Heart right ventricle (tissue), 16 donors: ENCODE measurements around the gene PCBP3. TPM values are rescaled to one million over a fixed set of nuclear protein-coding genes. Genes with fewer than 3 reads are reported as not detected.

Source experiments
- ATAC-seq, 8 donors: fragments of 200-7000 bp; cut with Tn5 transposase; one replicate each; pipeline ENCODE4 v1.9.1; 2020; ENCODE audit warnings: mild to moderate bottlenecking in 8 of 8, moderate library complexity in 8 of 8, moderate number of reproducible peaks in 1 of 8
- DNase-seq, 2 donors: peaks; one replicate each; pipeline ENCODE4 v3.0.0-alpha.2; 2020
- H3K27ac ChIP-seq, 10 donors: fragments of 200-600 bp; sonication (generic) in 2 of 10; one replicate each; pipeline versions ENCODE4 v1.5.0 to v1.8.0; 2020 to 2022; ENCODE audit warnings: mild to moderate bottlenecking in 3 of 10
- H3K27me3 ChIP-seq, 7 donors: fragments of 200-600 bp; one replicate each; pipeline ENCODE4 v1.8.0; 2021 to 2022; ENCODE audit warnings: mild to moderate bottlenecking in 2 of 7
- H3K36me3 ChIP-seq, 9 donors: fragments of 200-600 bp; sonication (generic) in 1 of 9; one replicate each; pipeline versions ENCODE4 v1.5.0 to v1.8.0; 2020 to 2022; ENCODE audit warnings: mild to moderate bottlenecking in 2 of 9
- H3K4me1 ChIP-seq, 9 donors: fragments of 200-600 bp; sonication (generic) in 1 of 9; one replicate each; pipeline versions ENCODE4 v1.5.0 to v1.8.0; 2020 to 2022; ENCODE audit warnings: mild to moderate bottlenecking in 4 of 9
- H3K4me3 ChIP-seq, 10 donors: fragments of 200-600 bp; sonication (generic) in 2 of 10; one replicate each; pipeline versions ENCODE4 v1.5.0 to v1.8.0; 2020 to 2022; ENCODE audit warnings: mild to moderate bottlenecking in 7 of 10, moderate library complexity in 2 of 10
- H3K9me3 ChIP-seq, 11 donors: fragments of 200-600 bp in 10 of 11; sonication (generic) in 2 of 11; one replicate each; pipeline versions ENCODE4 v1.5.0 to v1.8.0; 2013 to 2022; ENCODE audit warnings: mild to moderate bottlenecking in 2 of 11, control low read depth in 1 of 11, moderate library complexity in 1 of 11
- CTCF ChIP-seq, 9 donors: fragments of 200-600 bp; sonication (generic) in 2 of 9; IDR thresholded peaks; one replicate each; pipeline versions ENCODE4 v1.5.0 to v1.8.0; 2021 to 2022; ENCODE audit warnings: antibody characterized with exemption in 9 of 9, mild to moderate bottlenecking in 5 of 9, moderate library complexity in 1 of 9
- WGBS, 2 donors: extraction: QIAGEN DNeasy Blood & Tissue Kit; methylation state at CpG; one replicate each; pipeline ENCODE4 v1.1.7; 2013; ENCODE audit warnings: inconsistent platforms in 1 of 2; 5-methylcytosine and 5-hydroxymethylcytosine counted together
- intact Hi-C, 10 donors: fragments of 100-400 bp; cut with DNase I; formaldehyde crosslinking; loops; one replicate each; pipeline versions ENCODE4 v1.11.1 to v1.14.2; 2022
- polyA plus RNA-seq, 2 donors: library from polyadenylated mRNA; stranded (reverse); fragments of 200-250 nt; gene quantifications; one replicate each; pipeline ENCODE4 v1.2.3, GENCODE V29; 2013
- total RNA-seq, 10 donors: library from RNA; stranded (reverse); fragmentation: NEBNext Ultra II Directional in 3 of 10; extraction: Animal tissue kit (Norgen Biotek cat#: 25700) in 3 of 10; gene quantifications; one replicate each; pipeline versions ENCODE4 v1.2.1 to v1.2.4, GENCODE V29; 2021 to 2023
- donor health status: Arrhythmogenic right ventricular cardiomyopathy.
- donor health status: ischemic (EF 13 %, LVEDD 7.1; RV severe dilation, severe dysfunction).
- donor health status: healthy with polysubstance abuse.
- donor health status: DM: no; HTN: yes; CAD: no.
- donor health status: DM: no; HTN: no; CAD: no.
- donor health status: ischemic (EF 25% LVEDD 6.9; RV normal size, moderate dysfunction).
- donor health status: ischemic (EF 25% LVEDD 5.7; RV mildly dilated, moderate dysfunction).
- donor health status: healthy.
- donor health status: DM: yes; HTN: yes; CAD: no.
- donor health status: Ischemic cardiomyopathy.
- donor health status: ischemic (EF 35%, LVEDD 5.7; RV mildly dilated, moderate dysfunction).
- donor health status: nonischemic (EF 11% LVEDD 7.7; RV severe dilation, severe dysfunction).
- donor health status: DM: yes; HTN: yes; CAD: no.
- donor health status: PGD.
- donor health status: ischemic (EF 29% LVEDD 5.4; RV normal size, mild dysfunction).
- donor health status: nonischemic (EF 23%, LVEDD 6.1; RV moderate dilation, normal function).

PCBP3 gene
- total and polyA plus RNA-seq, 12 donors, result 0.25 to 11.3 (median 1.2) TPM

- Histone ChIP-seq H3K4me3 (no peak overlapping the region), H3K4me1 (peaks cover 4 to 61% (median 35%) of the 10 kb centered on the region in 9 donors), H3K27me3 (peaks cover 0 to 43% (median 0%) of the 10 kb centered on the region in 7 donors), H3K36me3 (peaks cover 0 to 7% (median 1%) of the 10 kb centered on the region in 9 donors), H3K27ac (peak overlapping the region in 7 of 10 donors; percentile 27 to 71 (median 39)), H3K9me3 (no peaks in the 10 kb centered on the region)
- no peak for ATAC-seq
- DNase-seq, result peak in 1 of 2 donors; percentile 16
- 82 to 88% methylated on average over 20 of the region's 20 CpGs for WGBS, 2 donors
- TF ChIP-seq CTCF (IDR thresholded peaks at IDR 0.05), result no peak
- intact Hi-C loops, result loop anchor here in 3 of 10 donors (10.0 kb wide), 3 partner anchors 116 to 476 kb away; partner anchors contain the start of genes COL6A2 (in 1 of the 3) and DIP2A (in 1 of the 3)
Measured at GRCh38 chr21:45979141-45979631, 335.7 kb downstream of the PCBP3 start.

GRCh38 chr21:45979651-45980050 lies 336.1 kb downstream of the PCBP3 start:
- peaks cover 0 to 61% (median 31%) of the 10 kb centered on the region in 9 donors for H3K4me1 ChIP-seq
- peak overlapping the region in 2 of 10 donors; percentile 15 to 62 for H3K27ac ChIP-seq
- peaks cover 0 to 12% (median 5%) of the 10 kb centered on the region in 9 donors for H3K36me3 ChIP-seq
- H3K4me3 ChIP-seq, result no peak overlapping the region
- peaks cover 0 to 38% (median 0%) of the 10 kb centered on the region in 7 donors for H3K27me3 ChIP-seq
- no peak for TF ChIP-seq CTCF (IDR thresholded peaks at IDR 0.05)
- DNase-seq, result peak in 1 of 2 donors; percentile 11
- WGBS, 2 donors, result 86 to 90% methylated on average over 7 of the region's 7 CpGs
- no peaks in the 10 kb centered on the region for H3K9me3 ChIP-seq
- intact Hi-C loops, result loop anchor here in 5 of 10 donors (5.0 to 10.0 kb wide), 6 partner anchors 48 to 475 kb away; partner anchors contain the start of genes COL6A2 (in 1 of the 5) and DIP2A (in 1 of the 5)
- ATAC-seq, result no peak

GRCh38 chr21:45980271-45980670 lies 336.7 kb downstream of the PCBP3 start:
- peak overlapping the region in 3 of 10 donors; percentile 15 to 91 (median 51) for H3K27ac ChIP-seq
- 76 to 79% methylated on average over 2 of the region's 2 CpGs for WGBS, 2 donors
- DNase-seq (no peak), ATAC-seq (no peak)
- peaks cover 0 to 60% (median 24%) of the 10 kb centered on the region in 9 donors for H3K4me1 ChIP-seq
- peaks cover 0 to 18% (median 7%) of the 10 kb centered on the region in 9 donors for H3K36me3 ChIP-seq
- no peaks in the 10 kb centered on the region for H3K9me3 ChIP-seq
- peaks cover 0 to 32% (median 0%) of the 10 kb centered on the region in 7 donors for H3K27me3 ChIP-seq
- H3K4me3 ChIP-seq, result no peak overlapping the region
- intact Hi-C loops, result loop anchor here in 3 of 10 donors (5.0 to 10.0 kb wide), 3 partner anchors 47 to 77 kb away; no protein-coding TSS in a partner anchor
- no peak for TF ChIP-seq CTCF (IDR thresholded peaks at IDR 0.05)

GRCh38 chr21:45980697-45981096 lies 337.2 kb downstream of the PCBP3 start:
- Histone ChIP-seq H3K27ac (peak overlapping the region in 9 of 10 donors; percentile 59 to 91 (median 86)), H3K4me3 (peak overlapping the region in 9 of 10 donors; percentile 34 to 97 (median 63)), H3K27me3 (peaks cover 0 to 28% (median 0%) of the 10 kb centered on the region in 7 donors), H3K9me3 (no peaks in the 10 kb centered on the region), H3K4me1 (peaks cover 0 to 61% (median 20%) of the 10 kb centered on the region in 9 donors), H3K36me3 (peaks cover 0 to 22% (median 12%) of the 10 kb centered on the region in 9 donors)
- ATAC-seq, result no peak
- DNase-seq, result no peak
- no peak for TF ChIP-seq CTCF (IDR thresholded peaks at IDR 0.05)
- intact Hi-C loops, result loop anchor here in 3 of 10 donors (5.0 to 10.0 kb wide), 3 partner anchors 47 to 77 kb away; no protein-coding TSS in a partner anchor
